NCI-H526 (cell line): Measurements from ENCODE around the gene PRUNE2.

Experiments used
- DNase-seq, 2 experiments: peaks; one replicate each; lab custom pipeline; 2025; lab: John Stamatoyannopoulos, UW

The PRUNE2 gene

DNA sequence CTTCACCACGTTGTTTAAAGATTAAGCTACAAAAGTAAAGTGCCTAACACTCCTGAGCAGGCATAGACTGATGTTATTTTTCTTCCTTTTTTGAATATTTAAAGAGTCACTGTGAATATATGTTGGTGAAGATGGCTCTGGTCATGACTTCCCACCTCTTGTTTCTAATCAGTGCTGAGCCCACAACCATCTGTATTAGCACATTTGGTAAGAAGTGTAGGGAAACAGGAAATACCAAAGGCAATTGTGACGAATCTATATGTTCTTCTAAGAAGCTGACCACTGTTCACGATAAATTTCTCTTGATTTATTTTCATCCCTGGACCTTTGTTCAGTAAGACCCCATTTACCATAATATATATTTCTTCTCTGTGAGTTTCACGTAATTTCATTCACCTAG, 249.9 kb downstream of the PRUNE2 start:
- no peak for DNase-seq

DNA sequence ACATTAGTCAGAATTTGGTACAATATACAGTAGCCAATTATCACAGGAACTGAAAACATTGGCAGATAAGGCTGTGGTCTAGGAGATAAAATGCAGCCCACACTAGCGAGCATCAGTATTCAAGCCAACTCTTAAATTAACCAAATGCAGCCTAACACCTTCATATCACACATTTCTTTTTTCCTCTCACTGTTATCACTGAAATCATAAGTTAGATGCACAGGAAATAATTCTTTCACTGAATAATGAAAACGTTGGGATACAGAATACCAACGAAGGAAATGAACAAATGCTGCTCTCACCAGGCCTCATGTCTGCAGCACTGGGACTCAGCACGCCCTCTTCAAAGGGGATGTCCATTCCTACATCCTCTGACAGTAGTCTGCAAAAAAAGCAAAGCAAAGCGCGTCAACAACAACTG, 250.8 kb downstream of the PRUNE2 start:
- no peak for DNase-seq

DNA sequence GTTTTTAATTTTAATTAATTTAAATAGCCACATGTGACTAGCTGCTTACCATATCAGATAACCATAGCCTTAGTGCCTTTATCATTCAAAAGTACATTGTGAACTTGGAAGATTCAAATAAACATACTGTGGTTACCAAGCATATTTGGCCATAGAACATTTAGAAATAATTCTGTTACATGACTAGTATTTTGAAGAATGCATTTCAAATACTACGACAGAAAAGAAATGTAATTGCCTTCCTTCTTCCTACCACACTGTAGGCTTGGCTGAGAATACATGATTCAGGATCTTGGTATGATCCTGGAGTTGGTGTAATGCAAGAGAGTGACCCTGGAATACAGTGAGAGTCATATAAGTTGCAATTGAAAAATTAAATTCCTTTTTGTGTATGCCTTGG, 251.3 kb downstream of the PRUNE2 start:
- DNase-seq: no peak

- DNase-seq: no peak
Observed at GRCh38 chr9:76654051-76654461, 251.9 kb downstream of the PRUNE2 start.

DNA sequence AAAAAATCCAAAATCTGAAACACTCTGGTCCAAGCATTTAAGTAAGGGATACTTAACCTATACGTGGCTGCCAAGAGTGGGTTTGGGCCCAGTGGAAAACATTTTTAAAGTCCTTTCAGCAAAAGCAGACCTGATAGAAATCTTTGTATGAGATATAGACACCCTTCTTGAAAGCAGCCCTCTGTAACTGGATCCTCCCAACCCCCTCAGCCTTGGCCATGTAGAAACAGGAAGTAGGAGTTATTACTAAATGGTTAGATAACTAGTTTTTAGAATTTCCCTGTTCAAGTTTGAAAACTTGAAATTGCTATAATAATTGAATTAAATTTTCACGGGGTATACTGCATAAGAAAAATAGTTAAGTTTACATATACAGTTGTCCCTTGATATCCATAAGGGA, 253.0 kb downstream of the PRUNE2 start:
- DNase-seq: no peak

GRCh38 chr9:76651119-76651705, 254.7 kb downstream of the PRUNE2 start:
- no peak for DNase-seq

DNA sequence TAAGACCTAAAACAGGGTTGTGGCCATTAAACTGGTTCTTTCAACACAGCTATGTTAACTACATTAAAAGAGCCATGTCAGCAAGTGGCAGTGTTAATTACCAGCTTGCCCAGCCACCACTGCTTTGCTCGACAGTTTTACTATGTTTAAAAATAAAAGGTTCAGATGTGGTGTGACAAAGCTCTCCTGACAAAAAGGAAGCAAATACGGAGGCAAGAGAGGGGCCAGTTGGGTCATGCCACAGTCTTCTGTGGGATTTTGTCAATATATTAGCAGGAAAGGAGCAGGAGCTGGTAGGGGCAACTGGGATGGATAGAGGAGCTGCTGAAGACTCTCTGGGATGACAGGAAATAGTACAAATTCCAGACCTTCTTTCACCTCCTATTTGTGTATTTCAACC, 255.2 kb downstream of the PRUNE2 start:
- no peak for DNase-seq

DNA sequence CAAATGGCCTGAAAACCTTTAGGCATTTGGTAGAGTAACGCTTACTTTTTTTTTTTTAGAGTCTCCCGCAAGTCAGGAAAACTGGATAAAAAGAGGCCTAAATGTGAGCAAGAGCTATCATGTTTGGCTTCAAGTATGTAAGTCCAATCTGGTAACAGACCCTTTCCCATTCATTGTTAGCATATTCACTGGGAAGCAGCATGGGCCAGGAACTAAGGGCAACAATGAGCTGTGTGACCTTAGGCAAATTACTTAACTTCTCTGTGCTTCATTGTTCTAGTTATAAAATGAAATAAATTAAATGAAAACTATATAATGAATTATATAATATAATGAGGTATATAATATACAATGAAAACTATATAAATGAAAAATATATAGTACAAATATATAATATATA, 256.0 kb downstream of the PRUNE2 start:
- DNase-seq: no peak

DNA sequence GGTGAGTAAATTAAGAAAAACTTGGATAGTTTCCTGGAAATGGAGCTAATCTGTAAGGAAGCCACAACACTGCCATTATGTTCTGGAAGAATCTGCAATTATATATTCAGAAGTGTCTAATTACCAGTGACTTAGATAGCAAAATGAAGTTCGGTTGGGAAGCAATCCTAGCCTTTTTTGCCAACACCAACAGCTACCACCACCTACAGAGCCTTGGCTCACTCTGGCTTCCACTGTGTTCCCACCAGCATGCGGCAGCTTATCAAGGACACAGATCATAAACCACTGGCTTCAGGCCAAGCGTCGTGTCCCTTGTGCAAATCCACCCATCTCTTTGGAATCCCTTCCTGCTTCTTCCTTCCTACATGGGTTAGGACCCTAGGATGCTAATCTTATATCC, 259.7 kb downstream of the PRUNE2 start:
- DNase-seq: no peak

DNA sequence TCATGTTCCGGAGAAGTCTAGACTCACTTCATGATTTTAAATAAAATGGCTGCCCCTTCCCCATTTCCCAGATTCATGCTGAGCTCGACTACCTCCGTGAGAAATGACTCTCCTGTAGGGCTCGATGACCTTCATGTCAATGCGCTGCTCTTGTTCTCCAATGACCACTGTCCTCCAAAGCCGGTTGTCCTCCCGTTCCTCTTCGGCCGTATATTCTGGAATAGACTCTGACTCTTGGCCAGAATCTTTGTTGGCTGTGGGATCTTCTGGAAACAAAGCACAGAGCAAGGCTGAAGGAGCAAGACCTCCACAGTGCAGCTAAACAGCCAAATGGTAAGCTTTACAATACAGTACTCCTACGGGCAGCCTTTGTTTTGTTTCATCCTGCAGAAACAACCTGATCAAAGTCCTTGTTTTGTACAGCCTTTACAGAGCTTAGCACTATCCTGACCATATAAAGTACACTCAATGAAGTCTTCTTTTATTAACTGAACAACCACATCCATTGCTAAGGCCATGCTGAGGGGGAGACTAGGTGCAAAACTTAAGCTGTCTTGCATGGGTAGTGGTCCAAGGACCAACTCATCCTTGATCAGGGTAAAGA, 261.2 kb downstream of the PRUNE2 start:
- no peak for DNase-seq

GRCh38 chr9:76644171-76644570, 261.7 kb downstream of the PRUNE2 start:
- DNase-seq: no peak

DNA sequence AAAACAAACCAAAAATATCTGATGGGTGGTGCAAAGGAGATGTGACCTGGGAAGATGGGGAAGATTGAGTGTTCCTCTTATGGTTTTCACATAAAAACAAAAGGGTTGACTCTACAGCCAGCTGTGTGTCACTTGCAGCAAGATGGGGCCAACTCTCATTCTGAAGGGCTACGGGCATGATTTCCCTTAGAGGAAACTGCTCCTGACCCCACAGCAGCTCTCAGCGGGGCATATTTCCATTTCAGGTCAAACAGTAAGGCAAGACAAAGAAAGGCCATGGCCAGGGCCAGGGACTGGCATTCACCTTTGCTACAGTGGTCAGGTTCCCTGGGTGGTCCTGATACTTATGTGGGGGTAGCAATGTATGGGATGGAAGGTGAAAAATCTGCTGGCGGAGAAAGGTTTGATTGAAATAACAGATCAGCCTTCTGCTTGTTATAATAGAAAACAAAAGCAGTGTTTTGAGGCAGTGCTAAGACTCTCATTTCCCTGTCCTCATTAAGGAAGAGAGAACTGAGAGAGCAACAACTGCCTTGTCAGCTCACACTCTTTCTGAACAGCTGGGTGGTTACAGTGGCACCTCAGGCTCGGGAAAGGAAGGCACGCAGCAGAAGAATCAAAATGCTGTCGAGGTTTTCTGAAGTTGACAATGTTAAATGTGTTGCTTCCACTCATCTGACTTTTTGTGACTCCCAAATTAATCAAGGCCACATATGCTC, 262.4 kb downstream of the PRUNE2 start:
- DNase-seq: no peak

DNA sequence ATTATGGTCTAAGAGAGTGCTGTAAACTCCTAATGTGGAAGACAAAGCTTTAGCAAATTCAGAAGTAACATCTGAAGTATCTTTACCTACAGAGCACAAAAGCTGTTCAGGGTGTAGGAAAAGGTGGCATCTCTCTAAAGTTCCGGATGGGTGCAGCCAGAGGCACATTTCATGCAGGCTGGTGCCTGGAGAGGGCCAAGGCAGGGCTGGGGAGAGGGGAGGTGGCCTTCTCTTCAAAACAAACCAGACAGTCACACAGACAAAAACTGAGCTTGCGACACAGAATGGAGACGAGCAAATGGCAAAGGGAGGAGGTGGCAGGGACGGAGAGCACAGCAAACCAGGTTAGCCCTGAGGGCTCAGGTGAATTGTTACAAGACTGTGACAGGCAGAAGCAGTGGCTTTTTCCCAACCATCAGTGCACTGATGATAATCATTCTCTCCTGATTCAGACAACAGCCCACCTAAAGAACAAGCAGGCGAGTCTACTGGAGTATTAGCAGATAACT, 263.2 kb downstream of the PRUNE2 start:
- no peak for DNase-seq

GRCh38 chr9:76642074-76642473, 263.8 kb downstream of the PRUNE2 start:
- DNase-seq: no peak

DNA sequence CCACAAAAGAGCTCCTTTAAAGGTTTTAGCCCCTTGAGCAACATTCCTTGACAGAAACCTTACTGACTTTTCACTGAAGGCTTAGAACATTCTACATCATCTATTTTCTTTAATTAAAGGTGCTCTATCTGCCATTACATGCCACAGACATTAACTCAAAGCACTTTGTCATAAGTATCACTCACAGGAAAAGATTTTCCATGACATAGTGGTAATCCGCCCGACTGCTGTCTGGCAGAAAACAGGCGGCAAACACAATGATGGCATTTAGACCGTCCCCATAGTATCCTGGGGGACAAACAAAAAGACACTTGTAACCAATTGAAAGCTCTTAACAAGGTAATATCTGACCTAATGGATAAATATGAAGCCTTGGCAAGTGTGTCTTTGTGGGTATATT, 267.9 kb downstream of the PRUNE2 start:
- no peak for DNase-seq

GRCh38 chr9:76637416-76637815, 268.5 kb downstream of the PRUNE2 start:
- DNase-seq: no peak

DNA sequence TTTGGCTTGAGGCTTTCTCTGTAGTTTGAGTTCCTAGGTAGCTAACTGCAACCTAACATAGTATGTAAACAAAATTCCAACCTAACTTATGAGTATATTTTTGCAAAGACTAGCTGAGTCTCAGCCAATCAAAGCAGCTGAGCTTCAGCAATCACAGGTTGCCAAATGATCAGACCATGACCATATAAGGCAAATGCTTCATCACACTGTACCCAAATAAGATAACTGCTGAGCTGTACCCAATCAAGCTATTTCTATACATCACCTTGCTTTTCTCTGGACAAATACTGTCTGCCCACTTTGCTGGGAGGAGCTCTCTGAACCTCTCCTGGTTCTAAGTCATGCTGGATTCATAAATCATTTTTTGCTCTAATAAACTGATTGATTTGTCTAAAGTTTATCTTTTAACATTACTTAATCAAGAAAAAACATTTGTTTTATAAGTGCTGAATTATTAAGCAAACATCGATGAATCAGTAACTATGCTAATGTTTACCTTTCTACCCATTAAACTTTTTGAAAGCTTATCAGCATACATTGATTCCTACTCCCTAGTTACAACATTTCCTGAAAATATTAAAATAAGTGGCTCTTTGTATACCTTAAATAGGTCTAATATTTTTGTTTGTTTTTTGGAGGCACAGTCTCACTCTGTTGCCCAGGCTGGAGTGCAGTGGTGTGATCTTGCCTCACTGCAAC, 271.4 kb downstream of the PRUNE2 start:
- no peak for DNase-seq

DNA sequence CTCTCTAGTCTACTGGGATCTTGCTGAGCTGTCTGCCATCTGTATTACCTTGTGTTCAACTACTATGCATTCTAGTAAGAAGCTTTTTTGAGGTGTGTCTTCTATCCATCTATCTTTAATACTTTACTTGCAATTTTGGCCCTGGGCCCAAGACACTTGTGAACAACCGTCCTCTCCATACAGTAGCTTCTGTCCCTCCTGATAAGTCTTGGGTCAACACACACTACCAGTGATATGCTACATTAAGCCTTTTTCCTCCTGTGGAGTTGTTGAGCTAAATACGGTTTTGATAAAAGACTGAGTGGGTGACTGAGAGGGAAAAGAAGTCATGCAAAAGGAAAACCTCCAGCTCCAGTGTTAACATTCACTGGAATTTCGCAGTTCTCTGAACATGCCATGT, 275.0 kb downstream of the PRUNE2 start:
- DNase-seq: no peak

DNA sequence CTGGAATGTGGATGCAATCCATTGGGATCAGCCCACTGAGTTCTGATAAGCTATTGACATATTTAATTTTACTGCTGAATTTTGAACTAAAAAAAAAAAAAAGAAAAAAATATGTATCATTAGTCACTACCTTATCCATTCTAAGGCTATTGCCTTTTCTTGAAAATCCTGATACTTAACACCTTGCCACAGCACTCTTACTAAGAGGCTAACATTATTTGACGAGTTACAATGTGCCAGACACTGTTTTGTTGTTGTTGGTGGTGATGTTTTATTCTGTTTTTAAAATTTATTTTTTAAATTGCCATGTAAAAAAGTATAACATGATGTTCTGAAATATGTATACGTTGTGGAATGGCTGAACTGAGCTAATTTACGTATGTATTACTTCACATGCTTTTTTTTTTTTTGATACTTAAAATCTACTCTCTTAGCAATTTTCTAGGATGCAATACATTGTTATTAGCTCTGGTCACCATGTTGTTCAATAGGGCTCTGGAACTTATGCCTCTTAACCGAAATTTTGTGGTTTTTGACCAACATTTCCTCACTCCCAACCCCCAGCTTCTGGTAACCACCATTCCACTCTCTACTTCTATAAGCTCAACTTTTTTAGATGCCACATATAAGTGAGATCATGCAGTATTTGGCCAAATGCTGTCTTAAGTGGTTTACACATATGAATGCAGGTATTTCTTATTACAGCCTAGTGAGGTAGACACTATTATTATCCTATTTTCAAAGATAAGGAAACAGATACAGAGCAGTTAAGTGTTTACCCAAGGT, 276.5 kb downstream of the PRUNE2 start:
- no peak for DNase-seq

- DNase-seq: no peak
Observed at GRCh38 chr9:76628155-76628554, 277.8 kb downstream of the PRUNE2 start.

GRCh38 chr9:76626980-76627379, 278.9 kb downstream of the PRUNE2 start:
- DNase-seq: no peak

GRCh38 chr9:76626141-76626540, 279.8 kb downstream of the PRUNE2 start:
- no peak for DNase-seq
